ENCODE measurements around the gene SORCS1. TPM values are rescaled to one million over a fixed set of nuclear protein-coding genes. Genes with fewer than 3 reads are reported as not detected.

Gene SORCS1
- total and polyA plus RNA-seq, 8 donors: 0.46 to 2.6 (median 1.6) TPM

GRCh38 chr10:106619346-106619745 lies 545.2 kb downstream of the SORCS1 start:
- no peak for FAIRE-seq
- Histone ChIP-seq H3K9me3 (no peaks in the 10 kb centered on the region), H3K4me1 (no peaks in the 10 kb centered on the region), H3K27ac (no peak overlapping the region), H3K36me3 (no peaks in the 10 kb centered on the region), H3K4me3 (no peak overlapping the region), H3K27me3 (no peaks in the 10 kb centered on the region)
- no peak for DNase-seq
- WGBS, 2 donors: 83 to 90% methylated on average over 1 of the region's 1 CpG
- intact Hi-C loops (cut with DNase I): no loop called here
- ATAC-seq: peak in 1 of 4 donors; percentile 35
- TF ChIP-seq, protein P1, sequence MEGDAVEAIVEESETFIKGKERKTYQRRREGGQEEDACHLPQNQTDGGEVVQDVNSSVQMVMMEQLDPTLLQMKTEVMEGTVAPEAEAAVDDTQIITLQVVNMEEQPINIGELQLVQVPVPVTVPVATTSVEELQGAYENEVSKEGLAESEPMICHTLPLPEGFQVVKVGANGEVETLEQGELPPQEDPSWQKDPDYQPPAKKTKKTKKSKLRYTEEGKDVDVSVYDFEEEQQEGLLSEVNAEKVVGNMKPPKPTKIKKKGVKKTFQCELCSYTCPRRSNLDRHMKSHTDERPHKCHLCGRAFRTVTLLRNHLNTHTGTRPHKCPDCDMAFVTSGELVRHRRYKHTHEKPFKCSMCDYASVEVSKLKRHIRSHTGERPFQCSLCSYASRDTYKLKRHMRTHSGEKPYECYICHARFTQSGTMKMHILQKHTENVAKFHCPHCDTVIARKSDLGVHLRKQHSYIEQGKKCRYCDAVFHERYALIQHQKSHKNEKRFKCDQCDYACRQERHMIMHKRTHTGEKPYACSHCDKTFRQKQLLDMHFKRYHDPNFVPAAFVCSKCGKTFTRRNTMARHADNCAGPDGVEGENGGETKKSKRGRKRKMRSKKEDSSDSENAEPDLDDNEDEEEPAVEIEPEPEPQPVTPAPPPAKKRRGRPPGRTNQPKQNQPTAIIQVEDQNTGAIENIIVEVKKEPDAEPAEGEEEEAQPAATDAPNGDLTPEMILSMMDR (IDR thresholded peaks at IDR 0.05): no peak

DNA sequence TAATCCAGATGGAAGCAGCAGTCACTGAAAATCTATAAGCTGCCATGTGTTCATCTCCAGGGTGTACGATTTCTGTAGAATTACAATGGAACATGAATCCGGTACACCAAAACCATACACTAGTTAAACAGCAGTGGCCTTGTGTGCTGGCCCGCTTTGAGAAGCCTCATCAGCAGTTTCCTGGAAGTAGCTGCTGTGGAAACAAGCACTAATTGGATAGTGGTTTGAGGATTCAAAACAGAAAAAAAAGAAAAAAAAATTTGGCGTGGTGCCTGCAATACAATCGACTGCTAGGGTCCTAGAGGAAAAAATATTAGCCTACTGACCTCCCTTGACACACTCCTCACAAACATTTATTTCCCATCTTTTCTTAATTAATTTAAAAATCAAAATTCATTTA lies 545.9 kb downstream of the SORCS1 start:
- Histone ChIP-seq H3K4me3 (no peak overlapping the region), H3K27ac (no peak overlapping the region), H3K36me3 (no peaks in the 10 kb centered on the region), H3K27me3 (no peaks in the 10 kb centered on the region), H3K9me3 (no peaks in the 10 kb centered on the region), H3K4me1 (no peaks in the 10 kb centered on the region)
- intact Hi-C loops (cut with DNase I): no loop called here
- WGBS, 2 donors: 40 to 42% methylated on average over 5 of the region's 5 CpGs
- TF ChIP-seq, protein P1 (IDR thresholded peaks at IDR 0.05): no peak
- no peak for ATAC-seq
- no peak for DNase-seq
- no peak for FAIRE-seq

DNA sequence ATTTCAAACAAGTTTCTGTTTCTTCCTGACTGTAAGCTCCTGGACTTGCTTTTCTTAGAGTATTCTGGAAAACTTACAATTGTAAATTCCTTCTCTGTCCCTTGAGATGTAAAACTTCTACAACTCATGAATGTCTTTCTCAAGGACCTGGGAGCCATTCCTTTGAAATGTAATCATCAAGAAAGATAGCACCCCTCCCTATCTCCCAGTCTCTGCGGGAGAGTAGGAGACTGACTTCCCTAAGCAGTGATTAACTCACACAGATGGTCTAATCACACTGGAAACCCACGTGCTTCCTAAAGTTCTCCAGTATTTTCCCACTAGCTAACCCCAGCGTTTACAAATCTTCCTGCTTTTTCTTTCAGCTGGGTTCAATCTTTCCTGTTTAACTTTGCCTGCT lies 549.4 kb downstream of the SORCS1 start:
- Histone ChIP-seq H3K4me3 (no peak overlapping the region), H3K4me1 (no peaks in the 10 kb centered on the region), H3K9me3 (no peaks in the 10 kb centered on the region), H3K36me3 (no peaks in the 10 kb centered on the region), H3K27me3 (no peaks in the 10 kb centered on the region), H3K27ac (no peak overlapping the region)
- TF ChIP-seq, protein P1 (IDR thresholded peaks at IDR 0.05): no peak
- no peak for ATAC-seq
- no peak for DNase-seq
- intact Hi-C loops (cut with DNase I): no loop called here
- 13 to 14% methylated on average over 3 of the region's 3 CpGs for WGBS, 2 donors
- no peak for FAIRE-seq

DNA sequence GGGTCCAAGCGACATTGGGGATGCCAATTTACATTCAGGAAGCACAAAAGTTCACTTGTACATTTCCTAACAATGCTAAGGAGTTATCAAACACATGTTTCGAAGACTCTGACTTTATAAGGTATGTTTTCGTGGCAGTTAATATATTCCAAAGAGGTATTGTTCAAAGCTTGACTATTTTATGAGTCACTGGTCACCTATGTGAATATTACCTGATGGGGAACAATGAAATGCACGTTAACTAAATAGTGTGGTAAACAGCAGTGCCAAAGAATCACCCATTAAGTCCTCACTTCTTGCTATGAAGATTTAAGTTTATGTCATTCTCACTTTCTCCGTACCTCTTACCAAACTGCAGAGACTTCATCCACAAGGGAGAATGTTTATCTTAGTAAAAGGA lies 550.2 kb downstream of the SORCS1 start:
- no peaks in the 10 kb centered on the region for H3K9me3 ChIP-seq
- H3K27me3 ChIP-seq: no peaks in the 10 kb centered on the region
- no peaks in the 10 kb centered on the region for H3K36me3 ChIP-seq
- WGBS, 2 donors: 41 to 59% methylated on average over 5 of the region's 5 CpGs
- H3K4me3 ChIP-seq: no peak overlapping the region
- DNase-seq (no peak), FAIRE-seq (no peak), ATAC-seq (no peak)
- no peak overlapping the region for H3K27ac ChIP-seq
- TF ChIP-seq, protein P1 (IDR thresholded peaks at IDR 0.05): no peak
- no peaks in the 10 kb centered on the region for H3K4me1 ChIP-seq
- intact Hi-C loops (cut with DNase I): no loop called here

- Histone ChIP-seq H3K4me3 (no peak overlapping the region), H3K27ac (no peak overlapping the region), H3K9me3 (no peaks in the 10 kb centered on the region), H3K27me3 (no peaks in the 10 kb centered on the region), H3K4me1 (no peaks in the 10 kb centered on the region), H3K36me3 (no peaks in the 10 kb centered on the region)
- no peak for DNase-seq
- FAIRE-seq: no peak
- ATAC-seq: no peak
- TF ChIP-seq, protein P1 (IDR thresholded peaks at IDR 0.05): no peak
- WGBS, 2 donors: 80 to 88% methylated on average over 4 to 6 of the region's 6 CpGs
- intact Hi-C loops (cut with DNase I): no loop called here
Measured at GRCh38 chr10:106612381-106612780, 552.1 kb downstream of the SORCS1 start.

All from pancreas (tissue), 10 donors.